ENCODE data around the gene CD52. TPM values are rescaled to one million over a fixed set of nuclear protein-coding genes. Genes with fewer than 3 reads are reported as not detected.
"Not testable (repeated sequence)": the region's sequence is repeated elsewhere in the genome, so short reads cannot be mapped to it uniquely, and the experiment has no call there.

CD52 gene
- total RNA-seq, 1 donor from 2014 or later: 449 TPM

- no peak for DNase-seq
- intact Hi-C loops (cut with micrococcal nuclease): no loop called here
- Mint-ChIP-seq H3K9me3 (no peaks in the 10 kb centered on the region), H3K4me1 (peaks cover 83% of the 10 kb centered on the region), H3K27me3 (no peaks in the 10 kb centered on the region), H3K27ac (peak overlapping the region; percentile 100), H3K36me3 (ENCODE audit: low read depth) (no peaks in the 10 kb centered on the region), H3K4me3 (peak overlapping the region; percentile 60)
- ChIA-PET CTCF (interaction anchor here (1.1 to 10.4 kb wide), 3 partner anchors 14 to 56 kb away, joined by 4 to 372 read pairs (median 37); partner anchors contain the start of genes CD52 and CEP85), POLR2A (interaction anchor here (0.6 to 21.5 kb wide), 9 partner anchors 9 to 960 kb away, joined by 4 to 1638 read pairs (median 49); partner anchors contain the start of genes CD52, SH3BGRL3 and UBXN11)
- ATAC-seq (ENCODE audit: low read depth): peak; percentile 1
- TF ChIP-seq CTCF (IDR thresholded peaks at IDR 0.05): no peak
Measured at GRCh38 chr1:26290122-26290881, 27.5 kb upstream of the CD52 start.

GRCh38 chr1:26290882-26291261 lies 26.9 kb upstream of the CD52 start:
- H3K4me1 Mint-ChIP-seq: peaks cover 77% of the 10 kb centered on the region
- H3K9me3 Mint-ChIP-seq: no peaks in the 10 kb centered on the region
- no peak for TF ChIP-seq CTCF (IDR thresholded peaks at IDR 0.05)
- ChIA-PET CTCF (interaction anchor here (4.5 to 10.4 kb wide), 2 partner anchors 15 to 28 kb away, joined by 37 to 372 read pairs; partner anchors contain the start of gene CD52), POLR2A (interaction anchor here (0.6 to 21.5 kb wide), 9 partner anchors 8 to 960 kb away, joined by 4 to 1638 read pairs (median 49); partner anchors contain the start of genes CD52, SH3BGRL3 and UBXN11)
- ATAC-seq (ENCODE audit: low read depth) (no peak), DNase-seq (no peak)
- intact Hi-C loops (cut with micrococcal nuclease): no loop called here
- H3K27me3 Mint-ChIP-seq: no peaks in the 10 kb centered on the region
- H3K4me3 Mint-ChIP-seq: peak overlapping the region; percentile 60
- H3K36me3 Mint-ChIP-seq (ENCODE audit: low read depth): no peaks in the 10 kb centered on the region
- H3K27ac Mint-ChIP-seq: peak overlapping the region; percentile 100

GRCh38 chr1:26291433-26291832 lies 26.3 kb upstream of the CD52 start:
- ChIA-PET POLR2A (interaction anchor here (0.6 to 21.5 kb wide), 5 partner anchors 8 to 78 kb away, joined by 4 to 1638 read pairs (median 76); partner anchors contain the start of genes CD52 and UBXN11), CTCF (interaction anchor here (10.4 kb wide), 1 partner anchor 27 kb away, joined by 372 read pairs; the partner anchor contains the start of gene CD52)
- Mint-ChIP-seq H3K4me1 (peaks cover 75% of the 10 kb centered on the region), H3K27me3 (no peaks in the 10 kb centered on the region), H3K27ac (peak overlapping the region; percentile 100), H3K9me3 (no peaks in the 10 kb centered on the region), H3K36me3 (ENCODE audit: low read depth) (no peaks in the 10 kb centered on the region), H3K4me3 (no peak overlapping the region)
- TF ChIP-seq CTCF (IDR thresholded peaks at IDR 0.05): no peak
- intact Hi-C loops (cut with micrococcal nuclease): no loop called here
- DNase-seq (no peak), ATAC-seq (ENCODE audit: low read depth) (no peak)

- peak overlapping the region; percentile 57 for H3K4me3 Mint-ChIP-seq
- no peaks in the 10 kb centered on the region for H3K27me3 Mint-ChIP-seq
- no peaks in the 10 kb centered on the region for H3K36me3 Mint-ChIP-seq (ENCODE audit: low read depth)
- intact Hi-C loops (cut with micrococcal nuclease): no loop called here
- ATAC-seq (ENCODE audit: low read depth) (no peak), DNase-seq (no peak)
- H3K9me3 Mint-ChIP-seq: no peaks in the 10 kb centered on the region
- TF ChIP-seq CTCF (IDR thresholded peaks at IDR 0.05): no peak
- CTCF ChIA-PET: interaction anchor here (10.4 kb wide), 1 partner anchor 27 kb away, joined by 372 read pairs; the partner anchor contains the start of gene CD52
- POLR2A ChIA-PET: interaction anchor here (5.1 to 21.5 kb wide), 4 partner anchors 7 to 28 kb away, joined by 49 to 1638 read pairs (median 89); partner anchors contain the start of genes CD52 and UBXN11
- H3K27ac Mint-ChIP-seq: peak overlapping the region; percentile 100
- peaks cover 70% of the 10 kb centered on the region for H3K4me1 Mint-ChIP-seq
Measured at GRCh38 chr1:26291939-26292338, 25.8 kb upstream of the CD52 start.

GRCh38 chr1:26292735-26293134 lies 25.0 kb upstream of the CD52 start:
- Mint-ChIP-seq H3K4me3 (peak overlapping the region; percentile 19), H3K27ac (peak overlapping the region; percentile 100), H3K4me1 (peaks cover 62% of the 10 kb centered on the region)
- intact Hi-C loops (cut with micrococcal nuclease); H3K9me3 Mint-ChIP-seq; DNase-seq; H3K36me3 Mint-ChIP-seq (ENCODE audit: low read depth); H3K27me3 Mint-ChIP-seq; ATAC-seq (ENCODE audit: low read depth): not testable (repeated sequence)
- ChIA-PET POLR2A (interaction anchor here (0.6 to 21.5 kb wide), 4 partner anchors 8 to 27 kb away, joined by 4 to 1638 read pairs (median 40); partner anchors contain the start of genes CD52 and UBXN11), CTCF (interaction anchor here (10.4 kb wide), 1 partner anchor 26 kb away, joined by 372 read pairs; the partner anchor contains the start of gene CD52)

Data from activated B cell treated with CpG ODN at 0.5 μM for 24 hours (primary cell).